ENCODE measurements around the gene DAD1.
A peak's percentile ranks its signal among the peaks of the same experiment; 100 is the strongest.

GRCh38 chr14:22614240-22614799 lies 25.3 kb upstream of the DAD1 start:
- TF ChIP-seq ZNF274 (IDR thresholded peaks at IDR 0.05; ENCODE audit: low read depth, low read length), result no peak
- no peak for TF ChIP-seq POLR2AphosphoS5 (IDR thresholded peaks at IDR 0.05; ENCODE audit: low read depth, low read length)
- TF ChIP-seq EZH2 (IDR thresholded peaks at IDR 0.05), result no peak
- TF ChIP-seq, protein P1, sequence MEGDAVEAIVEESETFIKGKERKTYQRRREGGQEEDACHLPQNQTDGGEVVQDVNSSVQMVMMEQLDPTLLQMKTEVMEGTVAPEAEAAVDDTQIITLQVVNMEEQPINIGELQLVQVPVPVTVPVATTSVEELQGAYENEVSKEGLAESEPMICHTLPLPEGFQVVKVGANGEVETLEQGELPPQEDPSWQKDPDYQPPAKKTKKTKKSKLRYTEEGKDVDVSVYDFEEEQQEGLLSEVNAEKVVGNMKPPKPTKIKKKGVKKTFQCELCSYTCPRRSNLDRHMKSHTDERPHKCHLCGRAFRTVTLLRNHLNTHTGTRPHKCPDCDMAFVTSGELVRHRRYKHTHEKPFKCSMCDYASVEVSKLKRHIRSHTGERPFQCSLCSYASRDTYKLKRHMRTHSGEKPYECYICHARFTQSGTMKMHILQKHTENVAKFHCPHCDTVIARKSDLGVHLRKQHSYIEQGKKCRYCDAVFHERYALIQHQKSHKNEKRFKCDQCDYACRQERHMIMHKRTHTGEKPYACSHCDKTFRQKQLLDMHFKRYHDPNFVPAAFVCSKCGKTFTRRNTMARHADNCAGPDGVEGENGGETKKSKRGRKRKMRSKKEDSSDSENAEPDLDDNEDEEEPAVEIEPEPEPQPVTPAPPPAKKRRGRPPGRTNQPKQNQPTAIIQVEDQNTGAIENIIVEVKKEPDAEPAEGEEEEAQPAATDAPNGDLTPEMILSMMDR (IDR thresholded peaks at IDR 0.05 in 2 of 3, conservative IDR thresholded peaks at IDR 0.05 in 1 of 3; ENCODE audit: borderline replicate concordance in 1 of 3, insufficient read depth in 1 of 3, low read depth in 2 of 3, low read length in 2 of 3), result no peak
- TF ChIP-seq ZFX (IDR thresholded peaks at IDR 0.05), result no peak
- TF ChIP-seq RAD21 (IDR thresholded peaks at IDR 0.05; ENCODE audit: low read depth), result no peak
- peak; percentile 25; the same call in 1 of the 2 replicates for TF ChIP-seq MAX (IDR thresholded peaks at IDR 0.05)
- TF ChIP-seq CEBPB (IDR thresholded peaks at IDR 0.05; ENCODE audit: low read depth), result peak; percentile 38; the same call in 1 of the 2 replicates
